CD14-positive monocyte (primary cell): Measurements from ENCODE around the gene NAA25. TPM values are rescaled to one million over a fixed set of nuclear protein-coding genes. Genes with fewer than 3 reads are reported as not detected.

Source experiments
- DNase-seq, 3 donors: peaks; one replicate each; pipeline ENCODE4 v3.0.0-alpha.2; 2011 to 2022
- H2AFZ ChIP-seq: 2 replicates; pipeline ENCODE4 v1.6.0; 2012; ENCODE audit warnings: mild to moderate bottlenecking, low read depth, low read length, inconsistent platforms; ENCODE audit not compliant: insufficient read depth, poor library complexity, severe bottlenecking
- H3K27ac ChIP-seq, 2 donors: 1 replicate in 1 of 2; 2 replicates in 1 of 2; pipeline ENCODE4 v1.5.1; 2012 to 2013; ENCODE audit warnings: low read length in 2 of 2, control low read depth in 1 of 2, inconsistent platforms in 1 of 2, low read depth in 1 of 2, mild to moderate bottlenecking in 1 of 2
- H3K27me3 ChIP-seq, 2 donors: one replicate each; pipeline versions ENCODE4 v1.6.0 to v1.6.1; 2011 to 2013; ENCODE audit warnings: low read length in 2 of 2; ENCODE audit not compliant: control insufficient read depth in 2 of 2, insufficient read depth in 2 of 2
- H3K36me3 ChIP-seq, 2 donors: replicated peaks in 1 of 2; 1 replicate in 1 of 2; 2 replicates in 1 of 2; pipeline versions ENCODE4 v1.5.1 to v1.6.1; 2012 to 2013; ENCODE audit warnings: low read length in 2 of 2, control low read depth in 1 of 2, inconsistent platforms in 1 of 2, mild to moderate bottlenecking in 1 of 2; ENCODE audit not compliant: insufficient read depth in 2 of 2, control insufficient read depth in 1 of 2
- H3K4me1 ChIP-seq, 2 donors: 1 replicate in 1 of 2; 2 replicates in 1 of 2; pipeline versions ENCODE4 v1.5.1 to v1.6.1; 2012 to 2013; ENCODE audit warnings: low read length in 2 of 2, control low read depth in 1 of 2, inconsistent platforms in 1 of 2, mild to moderate bottlenecking in 1 of 2, moderate library complexity in 1 of 2; ENCODE audit not compliant: insufficient read depth in 2 of 2, control insufficient read depth in 1 of 2
- H3K4me2 ChIP-seq: replicated peaks from 2 replicates; pipeline ENCODE3; 2012; ENCODE audit warnings: low read length, moderate library complexity, mild to moderate bottlenecking; ENCODE audit not compliant: poor library complexity, severe bottlenecking; ENCODE audit errors: extremely low read depth
- H3K4me3 ChIP-seq, 3 experiments: fragments of 200-600 bp in 1 of 3; sonication (generic) in 1 of 3; replicated peaks in 1 of 3; 1 replicate in 2 of 3; 2 replicates in 1 of 3; pipeline ENCODE4 v1.5.1; 2011 to 2013; ENCODE audit warnings: low read length in 3 of 3, mild to moderate bottlenecking in 3 of 3, control low read depth in 2 of 3, low read depth in 2 of 3, inconsistent platforms in 1 of 3, moderate library complexity in 1 of 3
- H3K79me2 ChIP-seq: 2 replicates; pipeline ENCODE4 v1.6.0; 2012; ENCODE audit warnings: mild to moderate bottlenecking, control low read depth, inconsistent platforms, low read length, moderate library complexity; ENCODE audit not compliant: insufficient read depth
- H3K9ac ChIP-seq: 2 replicates; pipeline ENCODE4 v1.6.0; 2017; ENCODE audit warnings: low read length, mild to moderate bottlenecking; ENCODE audit not compliant: insufficient read depth, poor library complexity, severe bottlenecking
- H3K9me3 ChIP-seq, 2 donors: replicated peaks in 1 of 2; 1 replicate in 1 of 2; 2 replicates in 1 of 2; pipeline versions ENCODE4 v1.5.1 to v1.6.1; 2012 to 2013; ENCODE audit warnings: low read length in 2 of 2, control low read depth in 1 of 2; ENCODE audit not compliant: control insufficient read depth in 1 of 2, insufficient read depth in 1 of 2
- H4K20me1 ChIP-seq: 2 replicates; pipeline ENCODE4 v1.6.0; 2012; ENCODE audit warnings: mild to moderate bottlenecking, low read length, control low read depth, moderate library complexity; ENCODE audit not compliant: insufficient read depth
- H3K27ac Mint-ChIP-seq, 7 donors: one replicate each; pipeline ENCODE4 v1.8.0; 2020; ENCODE audit warnings: mild to moderate bottlenecking in 7 of 7, mixed read lengths in 7 of 7, moderate library complexity in 6 of 7, inconsistent platforms in 2 of 7
- H3K27me3 Mint-ChIP-seq, 3 donors: one replicate each; pipeline ENCODE4 v1.8.0; 2021 to 2022; ENCODE audit warnings: low read depth in 3 of 3, mild to moderate bottlenecking in 3 of 3, mixed read lengths in 3 of 3, moderate library complexity in 3 of 3, inconsistent platforms in 1 of 3
- H3K36me3 Mint-ChIP-seq, 2 donors: one replicate each; pipeline ENCODE4 v1.8.0; 2020; ENCODE audit warnings: mixed read lengths in 2 of 2, inconsistent platforms in 1 of 2, mild to moderate bottlenecking in 1 of 2
- H3K4me1 Mint-ChIP-seq: one replicate; pipeline ENCODE4 v1.8.0; 2020; ENCODE audit warnings: mild to moderate bottlenecking, mixed read lengths
- H3K4me3 Mint-ChIP-seq, 2 donors: one replicate each; pipeline ENCODE4 v1.8.0; 2020; ENCODE audit warnings: mild to moderate bottlenecking in 2 of 2, mixed read lengths in 2 of 2, moderate library complexity in 1 of 2
- H3K9me3 Mint-ChIP-seq, 7 donors: one replicate each; pipeline ENCODE4 v1.8.0; 2020 to 2022; ENCODE audit warnings: mixed read lengths in 7 of 7, mild to moderate bottlenecking in 6 of 7, moderate library complexity in 6 of 7, inconsistent platforms in 2 of 7
- CTCF ChIP-seq: fragments of 200-600 bp; IDR thresholded peaks from one replicate; pipeline ENCODE4 v1.8.0; 2022; ENCODE audit warnings: antibody characterized with exemption, mild to moderate bottlenecking
- WGBS: methylation state at CpG from one replicate; pipeline ENCODE4 v1.1.5; 2013; ENCODE audit warnings: missing lambda C conversion rate; ENCODE audit not compliant: insufficient coverage; 5-methylcytosine and 5-hydroxymethylcytosine counted together
- intact Hi-C, 2 donors: fragments of 100-400 bp; cut with micrococcal nuclease; formaldehyde crosslinking; loops; one replicate each; pipeline versions ENCODE4 v1.15.0 to v1.15.1; 2023
- polyA plus RNA-seq, 3 donors: library from polyadenylated mRNA; depleted of rRNA in 1 of 3; unstranded in 2 of 3; stranded (reverse) in 1 of 3; fragments of 300-500 nt in 2 of 3; fragments of >200 nt in 1 of 3; fragmentation: Illumina TruSeq in 2 of 3; gene quantifications; 1 replicate in 2 of 3; 2 replicates in 1 of 3; pipeline ENCODE4 v1.2.3, GENCODE V29; 2012 to 2021

The NAA25 gene
- polyA plus RNA-seq, 3 donors, result 4.3 to 7.9 (median 7.3) TPM

- H3K36me3 ChIP-seq, result no peaks in the 10 kb centered on the region
- no peaks in the 10 kb centered on the region for H3K4me1 ChIP-seq
- no peak for TF ChIP-seq CTCF
- Mint-ChIP-seq H3K27ac (no peak overlapping the region), H3K4me3 (no peak overlapping the region), H3K9me3 (no peaks in the 10 kb centered on the region), H3K27me3 (peaks cover 0 to 2% (median 0%) of the 10 kb centered on the region in 3 donors), H3K36me3 (peaks cover 3 to 7% of the 10 kb centered on the region in 2 donors), H3K4me1 (no peaks in the 10 kb centered on the region)
- H4K20me1 ChIP-seq, result no peaks in the 10 kb centered on the region
- H3K9ac ChIP-seq, result no peak overlapping the region
- H3K79me2 ChIP-seq, result no peaks in the 10 kb centered on the region
- no peaks in the 10 kb centered on the region for H3K27me3 ChIP-seq
- no peak overlapping the region for H2AFZ ChIP-seq
- no peak for DNase-seq
- no peaks in the 10 kb centered on the region for H3K9me3 ChIP-seq
- no peak overlapping the region for H3K4me2 ChIP-seq
- WGBS, result no CpG with 5 or more reads among the region's 2 CpGs
- intact Hi-C loops, result no loop called here
- no peak overlapping the region for H3K4me3 ChIP-seq
- H3K27ac ChIP-seq, result no peak overlapping the region
These were observed 123.8 kb downstream of the NAA25 start for GRCh38 chr12:111984820-111985219.

GRCh38 chr12:111981987-111982386, 126.6 kb downstream of the NAA25 start:
- Histone ChIP-seq H2AFZ (no peak overlapping the region), H3K4me1 (no peaks in the 10 kb centered on the region), H3K27ac (no peak overlapping the region), H3K27me3 (no peaks in the 10 kb centered on the region), H4K20me1 (no peaks in the 10 kb centered on the region), H3K36me3 (no peaks in the 10 kb centered on the region), H3K9me3 (no peaks in the 10 kb centered on the region), H3K79me2 (no peaks in the 10 kb centered on the region), H3K4me2 (no peak overlapping the region), H3K4me3 (no peak overlapping the region), H3K9ac (no peak overlapping the region)
- no CpG with 5 or more reads among the region's 2 CpGs for WGBS
- TF ChIP-seq CTCF, result no peak
- Mint-ChIP-seq H3K27ac (no peak overlapping the region), H3K9me3 (peaks cover 0 to 1% (median 0%) of the 10 kb centered on the region in 7 donors), H3K4me3 (no peak overlapping the region), H3K36me3 (no peaks in the 10 kb centered on the region), H3K4me1 (no peaks in the 10 kb centered on the region), H3K27me3 (peaks cover 0 to 2% (median 0%) of the 10 kb centered on the region in 3 donors)
- DNase-seq, result no peak
- intact Hi-C loops, result no loop called here
